Measurements from ENCODE around the gene LGI4.
A peak's percentile ranks its signal among the peaks of the same experiment; 100 is the strongest.
"Not testable (repeated sequence)": the region's sequence is repeated elsewhere in the genome, so short reads cannot be mapped to it uniquely, and the experiment has no call there.

Gene LGI4

DNA sequence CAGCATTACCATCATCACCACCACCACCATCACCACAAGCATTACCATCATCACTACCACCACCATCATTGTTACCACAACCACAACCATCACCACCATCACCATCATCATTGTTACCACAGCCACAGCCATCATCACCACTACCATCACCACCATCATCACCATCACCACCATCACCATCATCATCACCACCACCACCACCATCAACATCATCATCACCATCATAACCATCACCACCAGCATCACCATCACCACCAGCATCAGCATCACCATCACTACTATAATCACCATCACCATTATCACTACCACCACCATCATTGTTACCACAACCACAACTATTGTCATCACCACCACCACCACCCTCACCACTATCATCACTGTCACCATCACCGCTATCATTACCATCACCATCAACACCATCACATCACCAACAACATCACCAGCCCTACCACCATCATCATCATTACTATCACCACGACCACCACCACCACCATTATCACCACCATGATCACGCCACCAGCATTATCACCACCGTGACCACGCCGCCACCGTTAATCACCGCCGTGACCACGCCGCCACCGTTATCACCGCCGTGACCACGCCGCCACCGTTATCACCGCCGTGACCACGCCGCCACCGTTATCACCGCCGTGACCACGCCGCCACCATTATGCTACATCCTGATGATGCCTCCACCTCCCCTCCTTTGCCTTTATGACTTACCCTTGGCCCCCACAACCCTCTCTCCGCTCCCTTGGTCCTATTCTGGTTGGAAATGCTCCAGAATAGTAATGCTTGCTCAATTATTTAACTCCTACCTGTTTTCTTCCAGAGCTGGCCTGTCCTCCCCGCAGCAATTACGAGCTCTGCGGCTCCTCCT, 29.2 kb downstream of the LGI4 start:
- no peak for DNase-seq

DNA sequence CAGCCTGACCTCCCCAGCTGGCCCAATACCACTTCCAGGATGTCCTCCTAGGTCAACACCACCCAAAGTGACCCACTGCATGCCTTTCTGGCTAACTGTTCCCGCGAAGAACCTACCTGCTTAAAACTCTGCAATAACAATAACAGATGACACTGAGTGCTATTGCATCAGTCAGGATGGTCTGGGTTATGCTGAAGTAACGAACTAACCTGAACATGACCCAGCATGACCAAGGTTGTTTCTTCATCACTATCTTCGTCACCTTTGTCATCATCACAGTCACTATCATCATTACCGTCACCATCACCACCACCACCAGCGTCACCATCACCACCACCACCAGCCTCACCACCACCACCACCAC, 29.8 kb downstream of the LGI4 start:
- no peak for DNase-seq

DNA sequence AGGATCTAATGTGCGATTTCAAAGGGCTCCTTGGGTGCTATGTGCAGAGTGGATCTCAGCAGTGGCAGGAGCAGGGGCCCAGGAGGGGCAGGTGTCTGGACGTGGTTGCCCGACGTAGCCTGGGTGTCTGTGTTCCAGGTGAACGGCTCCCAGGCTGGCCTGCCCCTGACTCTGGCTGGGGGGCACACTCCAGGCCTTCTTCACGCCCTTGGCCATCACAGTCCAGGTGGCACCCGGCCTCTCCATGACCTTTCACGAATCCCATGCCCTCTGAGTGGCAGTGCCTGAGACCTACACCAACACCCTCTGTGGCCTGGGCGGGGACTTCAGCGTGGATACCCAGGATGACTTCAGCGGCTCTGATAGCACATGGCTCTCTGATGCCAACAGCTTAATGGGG, 30.5 kb downstream of the LGI4 start:
- no peak for DNase-seq

DNA sequence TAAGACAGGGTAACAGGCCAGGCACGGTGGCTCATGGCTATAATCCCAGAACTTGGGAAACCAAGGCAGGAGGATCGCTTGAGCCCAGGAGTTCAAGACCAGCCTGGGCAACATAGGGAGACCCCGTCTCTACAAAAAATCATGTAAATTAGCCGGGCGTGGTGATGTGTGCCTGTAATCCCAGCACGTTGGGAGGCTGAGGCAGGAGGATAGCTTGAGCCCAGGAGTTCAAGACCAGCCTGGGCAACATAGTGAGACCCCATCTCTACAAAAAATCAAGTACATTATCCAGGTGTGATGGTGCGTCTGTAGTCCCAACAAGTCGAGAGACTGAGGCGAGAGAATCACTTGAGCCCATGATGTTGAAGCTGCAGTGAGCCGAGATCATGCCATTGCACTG, 31.2 kb downstream of the LGI4 start:
- DNase-seq: not testable (repeated sequence)

DNA sequence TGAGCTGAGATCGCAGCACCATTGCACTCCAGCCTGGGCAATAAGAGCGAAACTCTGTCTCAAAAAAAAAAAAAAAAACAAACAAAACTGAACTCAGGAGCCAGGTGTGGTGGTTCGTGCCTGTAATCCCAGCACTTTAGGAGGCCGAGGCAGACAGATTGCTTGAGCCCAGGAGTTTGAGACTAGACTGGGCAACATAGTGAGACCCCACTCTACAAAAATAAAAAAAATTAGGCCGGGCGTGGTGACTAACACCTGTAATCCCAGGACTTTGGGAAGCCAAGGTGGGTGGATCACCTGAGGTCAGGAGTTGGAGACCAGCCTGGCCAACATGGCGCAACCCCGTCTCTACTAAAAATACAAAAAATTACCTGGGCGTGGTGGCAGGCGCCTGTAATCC, 32.9 kb downstream of the LGI4 start:
- DNase-seq: not testable (repeated sequence)

DNA sequence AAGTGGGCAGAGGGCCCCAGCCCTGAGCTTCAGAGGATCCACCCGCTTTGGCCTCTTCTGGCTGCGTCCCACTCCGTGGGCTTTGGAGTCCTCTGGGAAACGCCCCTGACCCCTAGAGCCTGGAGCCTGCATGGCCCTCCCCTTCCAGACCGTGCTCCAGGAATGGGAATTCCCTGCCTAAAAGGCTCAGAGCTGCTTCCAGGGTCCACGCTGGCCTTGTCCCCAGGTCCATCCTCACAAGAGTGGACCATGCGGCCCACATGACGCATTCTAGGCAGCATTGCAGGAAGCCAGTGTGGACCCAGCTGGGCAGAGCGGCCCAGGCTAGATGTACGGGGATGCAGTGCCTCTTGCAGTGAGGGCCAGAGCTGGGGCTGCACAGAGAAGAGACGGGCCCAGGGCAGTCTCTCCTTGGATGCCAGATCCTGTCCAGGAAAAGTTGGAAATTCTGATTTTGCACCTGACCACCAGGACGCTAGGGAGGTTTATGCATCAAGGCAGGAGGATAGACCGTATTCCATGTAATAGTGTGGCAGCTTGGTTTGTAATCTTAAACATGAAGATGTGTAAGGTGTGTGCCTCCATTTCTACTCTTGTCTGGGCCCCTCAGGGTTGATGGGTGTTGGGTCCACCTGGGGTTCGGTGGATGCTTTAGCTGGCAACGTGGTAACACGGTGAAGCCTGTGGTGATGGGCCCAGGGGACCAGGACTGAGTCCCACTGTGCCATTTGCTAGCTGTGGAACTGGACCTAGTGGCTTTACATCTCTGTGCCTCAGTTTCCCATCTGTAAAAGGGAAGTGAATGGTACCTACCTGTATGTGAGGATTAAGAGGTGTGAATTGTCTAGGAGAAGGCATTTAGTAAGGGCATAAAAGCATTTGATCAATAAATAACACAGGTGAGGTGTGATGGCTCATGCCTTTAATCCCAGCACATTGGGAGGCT, 34.0 kb downstream of the LGI4 start:
- no peak for DNase-seq

DNA sequence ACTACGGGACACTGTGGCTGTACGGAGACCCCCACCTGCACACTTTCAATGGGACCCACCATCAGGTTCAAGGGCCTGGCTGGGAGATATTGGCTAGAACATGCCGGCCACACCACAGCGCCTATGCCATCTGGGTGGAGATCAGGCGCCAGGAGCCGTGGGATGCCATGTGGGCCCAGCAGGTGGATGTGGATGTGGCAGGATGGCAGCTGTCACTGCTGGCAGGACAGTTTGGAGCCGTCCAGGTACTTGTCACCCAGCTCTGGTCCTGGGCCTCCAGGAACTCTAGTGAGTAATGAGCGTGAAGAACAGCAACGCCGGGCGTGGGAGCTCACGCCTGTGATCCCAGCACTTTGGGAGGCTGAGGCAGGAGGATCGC, 35.0 kb downstream of the LGI4 start:
- DNase-seq: no peak

DNA sequence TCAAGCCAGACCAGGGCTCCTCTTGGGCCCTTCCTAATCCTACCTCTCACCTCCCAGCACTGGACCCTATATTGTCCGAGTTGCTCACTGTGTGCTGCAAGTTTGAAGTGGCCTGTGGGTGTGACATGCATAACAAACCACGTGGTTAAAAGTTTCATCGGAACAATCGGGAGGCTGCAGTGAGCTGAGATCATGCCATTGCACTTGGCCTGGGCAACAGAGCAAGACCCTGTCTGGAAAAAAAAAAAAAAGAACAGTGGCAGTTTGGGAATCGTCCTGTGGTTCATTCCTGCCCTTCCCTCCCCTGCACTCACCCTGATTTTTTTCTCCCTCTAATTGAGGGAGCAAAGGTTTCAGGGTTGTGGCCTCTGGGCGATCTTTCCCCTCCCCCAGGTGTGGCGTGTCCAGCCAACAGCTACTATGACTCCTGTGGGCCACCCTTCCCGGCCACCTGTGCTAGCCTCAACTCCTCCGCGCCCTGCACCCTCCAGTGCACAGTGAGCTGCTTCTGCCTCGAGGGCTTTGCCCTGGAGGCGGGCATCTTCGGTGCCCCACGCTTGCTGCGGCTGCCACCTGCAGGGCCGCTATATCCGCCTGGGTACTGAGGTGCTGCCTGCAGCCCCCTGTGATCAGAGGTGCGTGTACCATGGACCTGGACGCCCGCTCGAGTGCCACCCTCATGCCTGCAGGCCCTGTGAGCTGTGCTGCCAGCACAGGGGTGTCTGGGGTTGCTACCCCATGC, 35.5 kb downstream of the LGI4 start:
- DNase-seq: no peak

DNA sequence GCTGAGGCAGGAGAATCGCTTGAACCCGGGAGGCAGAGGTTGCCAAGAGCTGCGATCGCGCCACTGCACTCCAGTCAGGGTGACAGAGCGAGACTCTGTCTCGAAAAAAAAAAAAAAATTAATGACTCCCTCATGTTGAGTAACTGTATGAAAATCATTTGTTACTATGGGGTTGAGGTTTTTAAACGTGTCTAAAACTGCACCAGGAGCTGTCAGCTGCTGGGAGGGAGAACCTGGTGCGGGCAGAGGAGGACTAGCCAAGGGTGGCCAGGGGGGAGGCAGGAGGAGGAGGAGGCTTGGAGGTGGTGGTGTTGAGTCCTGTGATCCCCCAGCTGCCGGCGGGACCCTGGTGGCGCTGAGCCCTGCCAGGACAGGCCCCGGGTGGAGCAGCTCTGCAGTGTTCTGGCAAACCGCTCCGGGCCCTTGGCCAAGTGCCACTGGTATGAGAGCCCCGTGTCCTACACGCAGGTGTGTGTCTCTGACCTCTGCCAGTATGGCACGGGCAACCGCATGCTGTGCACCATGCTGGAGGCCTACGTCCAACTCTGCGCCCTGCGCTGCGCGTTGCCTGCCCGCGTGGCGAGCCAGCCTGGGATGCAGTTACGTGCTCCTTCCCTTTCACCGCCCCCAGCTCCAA, 36.3 kb downstream of the LGI4 start:
- no peak for DNase-seq

DNA sequence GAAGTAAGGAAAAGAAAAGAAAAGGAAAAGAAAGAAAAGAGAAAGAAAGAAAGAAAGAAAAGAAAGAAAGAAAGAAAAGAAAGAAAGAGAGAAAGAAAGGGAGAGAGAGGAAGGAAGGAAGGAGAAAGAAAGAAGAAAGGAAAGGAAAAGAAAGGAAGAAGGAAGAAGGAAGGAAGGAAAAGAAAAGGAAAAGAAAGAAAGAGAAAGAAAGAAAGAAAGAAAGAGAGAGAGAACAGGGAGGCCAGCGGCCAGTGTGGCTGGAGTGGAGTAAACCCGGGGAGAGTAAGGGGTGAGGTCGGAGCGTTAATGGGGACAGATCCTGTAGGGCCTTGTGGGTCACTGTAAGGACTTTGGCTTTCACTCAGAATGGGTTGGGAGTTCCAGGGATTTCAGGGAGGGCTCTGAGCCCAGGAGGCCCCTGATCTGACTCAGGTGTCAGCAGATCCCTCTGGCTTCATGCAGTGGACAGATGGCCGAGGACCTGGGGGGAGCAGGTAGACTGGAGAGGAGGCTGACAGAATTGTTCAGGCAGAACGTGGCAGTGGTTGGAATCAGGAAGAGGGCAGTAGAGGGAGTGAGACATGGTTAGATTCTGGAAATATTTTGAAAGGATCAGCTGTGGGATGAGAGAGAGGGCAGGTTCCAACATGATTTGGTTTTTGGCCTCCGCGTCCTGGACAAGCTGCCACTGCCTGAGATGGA, 39.0 kb downstream of the LGI4 start:
- DNase-seq: no peak

DNA sequence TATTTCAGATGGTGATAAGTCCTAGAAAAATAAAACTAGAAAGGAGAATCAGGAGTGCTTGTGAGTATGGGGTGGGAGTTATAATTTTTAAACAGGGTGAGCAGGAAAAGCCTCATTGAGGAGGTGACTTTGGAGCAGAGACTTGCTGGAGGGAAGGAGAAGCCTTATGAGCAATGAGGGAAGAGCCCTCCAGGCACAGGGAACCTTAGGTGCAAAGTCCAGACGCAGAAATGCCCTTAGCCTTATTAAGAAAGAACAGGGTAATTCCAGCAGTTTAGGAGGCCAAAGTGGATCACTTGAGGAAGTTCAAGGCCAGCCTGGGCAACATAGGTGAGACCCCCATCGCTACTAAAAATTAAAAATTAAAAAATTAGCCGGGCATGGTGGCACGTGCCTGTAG, 40.2 kb downstream of the LGI4 start:
- no peak for DNase-seq

DNA sequence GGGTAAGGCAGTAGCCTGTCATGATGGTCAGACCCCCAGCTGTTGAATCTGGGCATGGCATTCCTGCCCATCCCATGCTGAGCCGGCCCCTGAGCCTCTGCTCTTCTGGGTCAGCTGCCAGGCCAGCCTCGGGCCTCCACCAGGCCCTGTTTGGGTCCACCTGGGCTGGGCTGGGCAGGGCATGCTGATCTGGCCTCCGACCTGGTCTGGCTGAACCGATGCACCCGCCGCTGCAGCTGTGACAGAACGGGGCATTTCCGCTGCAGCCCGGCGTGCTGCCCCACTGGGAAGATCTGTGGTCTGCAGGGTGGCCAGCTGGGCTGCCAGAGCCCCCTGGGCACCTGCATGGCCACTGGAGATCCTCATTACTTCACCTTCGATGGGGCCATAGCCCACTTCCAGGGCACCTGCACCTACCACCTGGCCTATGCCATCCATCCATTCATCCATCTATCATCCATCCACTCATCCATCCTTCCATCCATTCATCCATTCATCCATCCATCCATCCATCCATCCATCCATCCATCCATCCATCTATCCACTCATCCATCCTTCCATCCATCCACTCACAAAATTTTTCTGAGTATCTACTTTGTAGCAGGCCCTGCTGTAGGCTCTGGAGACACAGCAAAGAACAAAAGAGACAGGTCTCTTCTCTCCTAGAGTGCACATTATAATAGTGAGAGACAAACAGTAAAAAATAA, 40.8 kb downstream of the LGI4 start:
- DNase-seq: no peak

DNA sequence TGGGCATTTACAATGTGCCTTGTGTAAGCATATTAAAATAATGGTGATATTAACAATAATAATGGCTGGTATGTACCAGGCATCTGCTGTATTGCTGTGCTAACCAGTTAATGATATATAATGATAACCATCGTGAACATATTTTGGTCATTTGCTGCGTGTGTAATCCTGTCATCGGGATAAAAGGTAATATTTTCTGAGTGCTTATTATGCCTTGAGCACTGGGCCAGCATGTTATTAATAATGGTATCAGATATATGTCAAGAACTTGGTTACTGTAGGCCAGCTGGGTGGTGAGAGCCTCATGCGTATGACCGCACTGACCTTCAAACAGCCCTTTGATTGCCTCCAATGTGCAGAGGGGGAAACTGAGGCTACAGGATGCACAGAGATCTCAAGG, 41.4 kb downstream of the LGI4 start:
- DNase-seq: no peak

DNA sequence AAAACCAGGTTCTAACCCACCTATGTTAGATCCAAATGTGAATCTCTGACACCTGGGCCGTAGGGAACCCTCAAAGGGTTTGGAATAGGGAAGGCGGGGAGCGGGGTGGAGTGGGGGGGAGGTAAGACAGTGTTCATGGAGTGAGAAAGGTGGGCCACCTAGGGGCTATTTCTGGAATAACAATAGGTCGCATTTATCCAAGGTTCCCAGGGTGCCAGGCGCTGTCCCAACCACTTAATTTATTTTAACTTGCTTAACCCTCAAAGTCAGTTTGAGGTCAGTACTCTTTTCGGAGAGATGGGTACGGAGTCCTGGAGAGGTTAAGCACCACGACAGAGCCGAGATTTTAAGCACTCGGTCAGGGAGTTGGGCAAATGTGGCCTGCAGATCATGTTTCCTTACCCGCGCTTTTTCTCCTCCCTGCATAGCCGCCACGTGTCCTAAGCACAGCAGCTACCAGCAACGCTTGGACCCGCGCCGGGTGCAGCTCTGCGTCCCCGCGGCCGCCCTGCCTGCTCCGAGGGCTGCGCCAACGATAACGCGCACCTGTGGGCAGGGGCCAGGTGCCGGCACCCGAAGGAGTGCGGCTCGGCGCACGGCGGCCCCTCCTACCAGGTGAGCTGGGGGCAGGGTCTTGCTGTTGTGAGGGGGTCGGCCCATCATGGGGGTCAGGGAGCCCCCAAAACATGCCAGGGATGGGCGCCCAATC, 44.2 kb downstream of the LGI4 start:
- DNase-seq: peak; percentile 47 to 55

DNA sequence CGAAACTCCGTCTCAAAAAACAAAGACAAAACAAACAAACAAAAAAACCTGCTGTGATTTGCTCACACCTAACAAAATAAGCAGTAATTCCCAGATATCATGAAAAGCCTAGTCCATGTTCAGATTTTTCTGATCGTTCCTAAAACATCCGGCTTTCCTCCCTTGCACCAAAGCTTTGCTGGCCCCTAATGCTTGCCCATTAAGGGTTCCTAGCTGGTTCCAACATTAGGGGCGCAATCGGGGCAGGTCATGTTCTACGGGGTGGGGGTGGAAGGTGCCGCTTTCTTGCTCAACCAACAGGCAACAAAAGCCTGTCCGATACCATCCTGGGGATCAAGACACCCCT, 44.7 kb downstream of the LGI4 start:
- no peak for DNase-seq

DNA sequence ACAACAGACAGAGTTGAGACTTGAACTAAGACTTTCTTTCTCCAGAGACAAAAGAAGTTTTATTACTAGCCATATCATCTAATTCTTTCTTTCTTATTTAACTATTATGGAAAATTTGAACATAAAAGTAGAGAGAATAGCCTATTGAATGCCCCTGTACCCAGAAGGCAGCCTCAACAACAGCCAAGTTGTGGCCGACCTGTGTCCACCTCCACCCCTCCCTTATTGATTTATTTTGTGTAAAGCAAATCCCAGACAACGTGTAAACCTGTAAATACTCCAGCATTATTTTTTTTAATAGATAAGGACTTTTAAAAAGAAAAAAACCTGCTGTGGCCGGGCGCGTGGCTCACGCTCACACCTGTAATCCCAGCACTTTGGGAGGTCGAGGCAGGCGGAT, 45.3 kb downstream of the LGI4 start:
- DNase-seq: no peak

DNA sequence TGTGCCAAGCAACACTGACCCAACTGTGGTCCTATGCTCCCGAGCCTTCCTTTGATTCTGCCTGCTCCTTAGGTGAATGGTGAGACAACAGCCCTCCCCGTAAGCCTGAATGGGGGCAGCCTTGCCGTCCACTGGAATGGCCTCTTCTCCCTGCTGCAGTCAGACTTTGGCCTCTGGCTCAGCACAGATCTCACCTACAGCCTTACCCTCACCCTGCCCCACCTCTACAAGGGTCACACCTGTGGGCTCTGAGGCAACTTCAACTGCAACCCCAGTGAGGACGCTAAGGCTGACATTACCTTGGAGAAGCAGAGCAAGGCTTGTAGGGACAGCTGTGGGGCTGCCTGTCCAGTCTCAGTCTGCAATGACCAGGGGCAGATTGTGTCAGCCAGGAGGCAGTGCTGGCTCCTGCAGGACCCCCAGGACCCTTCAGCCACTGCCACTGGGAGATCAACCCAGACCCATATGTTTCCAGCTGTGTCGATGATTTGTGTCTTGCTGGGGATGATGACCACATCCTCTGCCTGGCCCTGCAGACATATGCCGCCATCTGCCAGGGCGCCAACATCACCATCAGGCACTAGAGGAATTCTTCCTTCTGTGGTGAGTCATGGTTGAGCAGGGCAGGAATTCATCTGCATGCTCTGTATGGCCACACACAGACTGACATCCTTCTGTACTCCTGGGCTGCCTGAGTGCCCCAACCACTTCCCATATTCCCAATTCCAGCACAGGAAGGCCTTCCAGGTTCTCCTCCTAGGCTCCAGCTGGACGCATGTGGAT, 46.5 kb downstream of the LGI4 start:
- DNase-seq: no peak

DNA sequence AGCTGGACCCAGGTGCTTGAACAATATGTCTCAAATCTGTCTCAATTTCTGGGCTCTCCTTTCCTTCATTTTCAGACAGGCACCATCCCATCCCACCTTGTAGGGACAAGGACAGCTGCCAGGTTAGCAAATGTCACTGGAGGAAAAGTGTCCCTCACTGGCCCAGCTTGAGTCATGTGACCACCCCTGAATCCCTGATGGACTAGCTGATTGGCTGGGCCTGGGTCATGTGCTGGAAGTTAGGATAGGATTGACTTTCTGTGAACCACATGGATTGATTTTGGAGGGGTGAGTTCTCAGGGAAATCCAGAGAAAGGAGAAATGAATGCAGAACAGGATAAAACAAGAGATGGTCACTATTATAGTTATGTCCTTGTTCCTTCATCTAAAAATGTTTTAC, 47.5 kb downstream of the LGI4 start:
- no peak for DNase-seq

DNA sequence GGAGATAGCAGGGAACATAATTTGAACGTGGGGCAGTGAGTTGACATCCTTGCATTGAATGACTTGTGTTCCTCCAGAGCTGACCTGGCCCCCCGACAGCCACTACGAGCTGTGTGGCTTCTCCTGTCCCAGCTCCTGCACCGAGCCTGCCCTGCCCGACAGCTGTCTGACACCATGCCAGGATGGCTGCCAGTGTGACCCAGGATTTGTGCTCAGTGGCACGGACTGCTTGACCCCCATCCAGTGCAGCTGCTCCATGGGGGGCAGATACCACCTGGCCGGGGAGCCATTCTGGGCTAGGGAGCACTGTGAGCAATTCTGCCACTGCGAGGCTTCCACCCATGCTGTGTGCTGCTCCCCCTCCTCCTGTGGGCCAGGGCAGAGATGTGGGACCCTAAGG, 48.4 kb downstream of the LGI4 start:
- DNase-seq: no peak

DNA sequence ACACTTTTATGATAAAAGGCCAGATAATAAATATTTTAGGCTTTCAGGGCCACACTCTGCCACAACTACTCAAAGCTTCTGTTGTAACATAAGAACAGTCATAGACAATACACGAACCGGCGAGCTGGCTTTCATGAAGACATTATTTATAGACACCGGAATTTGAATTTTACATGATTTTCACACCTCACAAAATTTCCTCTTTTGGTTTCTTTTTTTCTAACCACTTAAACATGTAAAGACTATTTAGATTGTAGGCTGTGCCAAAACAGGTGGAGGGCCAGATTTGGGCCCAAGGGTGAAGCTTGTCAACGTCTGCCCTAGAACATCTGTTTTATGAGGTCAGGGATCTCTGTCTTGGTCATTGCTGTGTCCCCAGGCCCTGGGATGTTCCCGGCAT, 48.9 kb downstream of the LGI4 start:
- no peak for DNase-seq

DNA sequence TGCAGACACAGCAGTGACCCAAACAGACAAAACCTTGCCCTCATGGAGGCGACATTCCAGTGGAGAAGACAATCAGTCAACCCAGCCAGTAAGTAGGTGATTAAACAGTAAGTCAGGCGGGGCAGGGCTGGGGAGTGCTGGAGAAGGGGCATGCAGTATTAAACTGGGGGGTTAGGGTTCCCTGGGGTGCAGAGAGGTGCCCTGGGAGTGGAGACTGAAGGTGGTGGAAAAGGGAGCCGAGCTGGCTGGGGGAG, 50.4 kb downstream of the LGI4 start:
- DNase-seq: no peak
